A549 (cell line): ENCODE measurements around the gene CALHM3. TPM values are rescaled to one million over a fixed set of nuclear protein-coding genes. Genes with fewer than 3 reads are reported as not detected.

ENCODE experiments used
- ATAC-seq, 2 experiments: fragments of 200-7000 bp in 1 of 2; fragments of >200 bp in 1 of 2; cut with Nextera tagmentation in 1 of 2; cut with Tn5 transposase in 1 of 2; 3 replicates each; pipeline versions ENCODE4 v1.8.0 to v1.9.1; 2018 to 2020; ENCODE audit warnings: mild to moderate bottlenecking in 1 of 2, moderate library complexity in 1 of 2
- CTCF ChIA-PET: fragments of 300-600 bp; sonication (Branson Sonifier 250); formaldehyde crosslinking; extraction: SDS; loops from one replicate; lab custom pipeline; 2021; ENCODE audit warnings: antibody characterized with exemption, inconsistent platforms; lab: Yijun Ruan, JAX
- POLR2A ChIA-PET: fragments of 350-600 bp; formaldehyde crosslinking; extraction: SDS; loops from one replicate; lab custom pipeline; 2021; ENCODE audit warnings: antibody characterized with exemption, inconsistent platforms; lab: Yijun Ruan, JAX
- DNase-seq, 2 experiments: peaks; one replicate each; pipeline versions ENCODE4 v3.0.0 to v3.0.0-alpha.2; 2011 to 2016; ENCODE audit warnings: low read depth in 1 of 2, low spot score in 1 of 2
- FAIRE-seq: peaks from 2 replicates; lab custom pipeline; 2011; peaks lifted over from hg19 to GRCh38; lab: Jason Lieb, UNC
- H3K27ac ChIP-seq, 2 experiments: fragments of >200 bp; sonication (Bioruptor Twin); formaldehyde crosslinking; 3 replicates each; pipeline ENCODE4 v1.5.1; 2016 to 2017
- H3K4me1 ChIP-seq: fragments of >200 bp; sonication (Bioruptor Twin); formaldehyde crosslinking; 3 replicates; pipeline ENCODE4 v1.6.1; 2016
- H3K4me2 ChIP-seq: fragments of >200 bp; sonication (Bioruptor Twin); formaldehyde crosslinking; 3 replicates; pipeline ENCODE4 v1.6.1; 2016
- H3K4me3 ChIP-seq: fragments of >200 bp; sonication (Bioruptor Twin); formaldehyde crosslinking; 3 replicates; pipeline ENCODE4 v1.5.1; 2016
- H3K9me3 ChIP-seq: fragments of >200 bp; sonication (Bioruptor Twin); formaldehyde crosslinking; 3 replicates; pipeline ENCODE4 v1.6.1; 2016
- ATOH8 ChIP-seq: fragments of 250-450 bp; sonication (Bioruptor Pico); IDR thresholded peaks from 2 replicates; pipeline ENCODE4 v1.5.0; 2020; ENCODE audit warnings: low read depth, mild to moderate bottlenecking, moderate library complexity
- BHLHE40 ChIP-seq: IDR thresholded peaks from 2 replicates; pipeline ENCODE4 v1.6.1; 2012; ENCODE audit warnings: low read depth, low read length, inconsistent platforms
- CEBPB ChIP-seq, 2 experiments: fragments of >200 bp in 1 of 2; sonication (Bioruptor Twin) in 1 of 2; formaldehyde crosslinking in 1 of 2; IDR thresholded peaks; 2 replicates each; pipeline ENCODE4 v1.6.1; 2012 to 2016
- CHD2 ChIP-seq: fragments of 150-350 bp; IDR thresholded peaks from 2 replicates; pipeline ENCODE4 v1.6.1; 2014; ENCODE audit warnings: low read length; ENCODE audit not compliant: partially characterized antibody
- EHMT2 ChIP-seq: fragments of 200-600 bp; sonication (generic); IDR thresholded peaks from 2 replicates; pipeline ENCODE4 v1.6.1; 2016; ENCODE audit warnings: antibody characterized with exemption, low read depth, mild to moderate bottlenecking, moderate library complexity
- EP300 ChIP-seq, 2 experiments: fragments of >200 bp; sonication (Bioruptor Twin); formaldehyde crosslinking; IDR thresholded peaks; 2 replicates in 1 of 2; 3 replicates in 1 of 2; pipeline ENCODE4 v1.6.1; 2016 to 2017
- FOSB ChIP-seq: fragments of 250-450 bp; sonication (Bioruptor Pico); IDR thresholded peaks from 2 replicates; pipeline ENCODE4 v1.5.0; 2020; ENCODE audit warnings: mild to moderate bottlenecking, moderate library complexity
- FOXS1 ChIP-seq: fragments of 250-450 bp; sonication (Bioruptor Pico); IDR thresholded peaks from 2 replicates; pipeline ENCODE4 v1.5.0; 2020; ENCODE audit warnings: mild to moderate bottlenecking, moderate library complexity
- GATA3 ChIP-seq: IDR thresholded peaks from 2 replicates; pipeline ENCODE4 v1.6.1; 2012; ENCODE audit warnings: borderline replicate concordance
- HEYL ChIP-seq: fragments of 250-450 bp; sonication (Bioruptor Pico); IDR thresholded peaks from 2 replicates; pipeline ENCODE4 v1.8.0; 2021; ENCODE audit warnings: mild to moderate bottlenecking, moderate library complexity
- HOXA7 ChIP-seq: fragments of 250-450 bp; sonication (Bioruptor Pico); IDR thresholded peaks from 2 replicates; pipeline ENCODE4 v1.5.0; 2020; ENCODE audit warnings: mild to moderate bottlenecking, moderate library complexity
- HOXB13 ChIP-seq: fragments of 250-450 bp; sonication (Bioruptor Pico); IDR thresholded peaks from 2 replicates; pipeline ENCODE4 v1.5.0; 2020; ENCODE audit warnings: low read depth, mild to moderate bottlenecking, moderate library complexity
- JUN ChIP-seq, 2 experiments: fragments of >200 bp; sonication (Bioruptor Twin); formaldehyde crosslinking; IDR thresholded peaks; 2 replicates in 1 of 2; 3 replicates in 1 of 2; pipeline ENCODE4 v1.6.1; 2016 to 2017
- JUNB ChIP-seq: fragments of >200 bp; sonication (Bioruptor Twin); formaldehyde crosslinking; IDR thresholded peaks from 2 replicates; pipeline ENCODE4 v1.6.1; 2016
- KDM1A ChIP-seq: fragments of 200-600 bp; sonication (generic); IDR thresholded peaks from 2 replicates; pipeline ENCODE4 v1.6.1; 2016; ENCODE audit warnings: low read depth, mild to moderate bottlenecking
- MAFK ChIP-seq: fragments of 450-650 bp; IDR thresholded peaks from 2 replicates; pipeline ENCODE4 v1.6.1; 2014; ENCODE audit not compliant: partially characterized antibody
- MAX ChIP-seq: IDR thresholded peaks from 2 replicates; pipeline ENCODE4 v1.6.1; 2012
- MAZ ChIP-seq: fragments of 150-350 bp; IDR thresholded peaks from 2 replicates; pipeline ENCODE4 v1.6.1; 2014; ENCODE audit warnings: antibody characterized with exemption, low read depth, low read length, borderline replicate concordance
- MYC ChIP-seq: IDR thresholded peaks from 2 replicates; pipeline ENCODE4 v1.6.1; 2012; ENCODE audit warnings: mild to moderate bottlenecking, inconsistent platforms, low read length, improper control_type of control experiment, borderline replicate concordance
- NFE2L2 ChIP-seq: fragments of 150-350 bp; conservative IDR thresholded peaks from 2 replicates; pipeline ENCODE4 v1.6.1; 2014; ENCODE audit warnings: low read length
- POLR2AphosphoS2 ChIP-seq: conservative IDR thresholded peaks from 2 replicates; pipeline ENCODE4 v1.6.1; 2012; ENCODE audit warnings: low read length, improper control_type of control experiment, inconsistent platforms
- RAD21 ChIP-seq, 2 experiments: fragments of >200 bp in 1 of 2; sonication (Bioruptor Twin) in 1 of 2; formaldehyde crosslinking in 1 of 2; IDR thresholded peaks in 1 of 2; conservative IDR thresholded peaks in 1 of 2; 2 replicates in 1 of 2; 3 replicates in 1 of 2; pipeline ENCODE4 v1.6.1; 2012 to 2018; ENCODE audit warnings: inconsistent platforms in 1 of 2
- RCOR1 ChIP-seq: fragments of 150-350 bp; IDR thresholded peaks from 2 replicates; pipeline ENCODE4 v1.6.1; 2014; ENCODE audit warnings: antibody characterized with exemption, low read length, low read depth
- REST ChIP-seq: fragments of 200-600 bp; sonication (generic); IDR thresholded peaks from 2 replicates; pipeline ENCODE4 v1.6.1; 2016; ENCODE audit warnings: antibody characterized with exemption, mild to moderate bottlenecking, moderate library complexity
- RFX5 ChIP-seq: fragments of 450-650 bp; IDR thresholded peaks from 2 replicates; pipeline ENCODE4 v1.7.1; 2014; ENCODE audit warnings: antibody characterized with exemption, mild to moderate bottlenecking, moderate library complexity
- SREBF2 ChIP-seq: fragments of 450-650 bp; IDR thresholded peaks from 2 replicates; pipeline ENCODE4 v1.6.1; 2014; ENCODE audit warnings: mild to moderate bottlenecking, moderate library complexity
- TP53 ChIP-seq: fragments of 250-450 bp; sonication (Bioruptor Pico); IDR thresholded peaks from 2 replicates; pipeline ENCODE4 v1.5.0; 2021; ENCODE audit warnings: mild to moderate bottlenecking, moderate library complexity
- ZC3H11A ChIP-seq: fragments of 450-650 bp; IDR thresholded peaks from 2 replicates; pipeline ENCODE4 v1.6.1; 2014; ENCODE audit warnings: antibody characterized with exemption, mild to moderate bottlenecking
- ZFP36 ChIP-seq: fragments of 450-650 bp; IDR thresholded peaks from 2 replicates; pipeline ENCODE4 v1.6.1; 2014; ENCODE audit warnings: borderline replicate concordance; ENCODE audit not compliant: partially characterized antibody
- WGBS: methylation state at CpG from one replicate; pipeline ENCODE4 v1.1.6; 2017; ENCODE audit errors: missing lambda C conversion rate; 5-methylcytosine and 5-hydroxymethylcytosine counted together
- polyA plus RNA-seq, 4 experiments: library from polyadenylated mRNA; depleted of rRNA in 3 of 4; stranded (reverse); fragments of >200 nt; fragmentation: RNase III in 1 of 4; extraction: RNeasy Plus Mini Kit Qiagen cat#74134 plus additional on column Dnase treatment in 1 of 4; gene quantifications; 2 replicates in 3 of 4; 3 replicates in 1 of 4; pipeline ENCODE4 v1.2.3, GENCODE V29; 2011 to 2017

The CALHM3 gene
- polyA plus RNA-seq, 2 of the 4 experiments (the other 2 are of a cell fraction): 0.08 to 0.21 TPM

GRCh38 chr10:103449208-103450144 is 29.6 kb downstream of the CALHM3 start (continued):
- TF ChIP-seq ATOH8 (no peak), ZC3H11A (no peak), RFX5 (no peak), GATA3 (no peak), HOXA7 (CRISPR knock-in tag) (no peak), CHD2 (no peak)

- FAIRE-seq (no peak), DNase-seq (no peak), ATAC-seq (no peak)
- Histone ChIP-seq H3K4me3 (no peak overlapping the region), H3K4me1 (peaks cover 18% of the 10 kb centered on the region; the same call in 2 of the 3 replicates), H3K9me3 (no peaks in the 10 kb centered on the region), H3K4me2 (no peak overlapping the region), H3K27ac (no peak overlapping the region)
- ChIA-PET CTCF (interaction anchor here (0.6 to 2.5 kb wide), 2 partner anchors 37 to 102 kb away, joined by 3 to 12 read pairs; no protein-coding TSS in a partner anchor), POLR2A (no interaction called here)
- TF ChIP-seq KDM1A (no peak), ZFP36 (no peak), JUNB (no peak), FOSB (CRISPR knock-in tag) (no peak), CEBPB (IDR thresholded peaks at IDR 0.05) (no peak), ZC3H11A (no peak), MYC (no peak), EP300 (IDR thresholded peaks at IDR 0.05) (no peak), MAX (no peak)
- 53% methylated on average over 1 of the region's 1 CpG for WGBS
Observed at GRCh38 chr10:103448746-103449145, 30.3 kb downstream of the CALHM3 start.

- DNase-seq: no peak
- 94% methylated on average over 22 of the region's 23 CpGs for WGBS
- Histone ChIP-seq H3K4me2 (no peak overlapping the region), H3K27ac (no peak overlapping the region), H3K4me3 (no peak overlapping the region), H3K9me3 (no peaks in the 10 kb centered on the region), H3K4me1 (peaks cover 18% of the 10 kb centered on the region; the same call in 2 of the 3 replicates)
- FAIRE-seq: no peak
- no peak for TF ChIP-seq ZFP36
- no peak for TF ChIP-seq RAD21 (conservative IDR thresholded peaks at IDR 0.05 in 1 of 2, IDR thresholded peaks at IDR 0.05 in 1 of 2)
- TF ChIP-seq MAFK: no peak
- TF ChIP-seq MAZ: no peak
- no peak for TF ChIP-seq JUN (IDR thresholded peaks at IDR 0.05)
- TF ChIP-seq ATOH8: no peak
- TF ChIP-seq HOXB13 (CRISPR knock-in tag): no peak
- TF ChIP-seq EHMT2: no peak
- TF ChIP-seq POLR2AphosphoS2: no peak
- TF ChIP-seq FOXS1 (CRISPR knock-in tag): no peak
- no peak for TF ChIP-seq SREBF2
- no peak for TF ChIP-seq CHD2
- no peak for TF ChIP-seq HEYL
- TF ChIP-seq NFE2L2: no peak
- no peak for TF ChIP-seq RCOR1
- TF ChIP-seq TP53 (CRISPR knock-in tag): no peak
- no peak for TF ChIP-seq REST
- TF ChIP-seq BHLHE40: no peak
- CTCF ChIA-PET: interaction anchor here (0.8 kb wide), 1 partner anchor 152 kb away, joined by 4 read pairs; no protein-coding TSS in a partner anchor
- ATAC-seq: no peak
- POLR2A ChIA-PET: no interaction called here
Observed at GRCh38 chr10:103447187-103447586, 31.9 kb downstream of the CALHM3 start.
